DOHH2 (cell line): ENCODE results near the gene ATG9B.

Experiments used
- CTCF ChIP-seq: fragments of 200-600 bp; sonication (generic); IDR thresholded peaks from one replicate; pipeline ENCODE4 v1.5.1; 2014; ENCODE audit warnings: antibody characterized with exemption, mild to moderate bottlenecking, low read depth, low read length; ENCODE audit not compliant: poor library complexity, severe bottlenecking
- EZH2phosphoT487 ChIP-seq: fragments of 200-600 bp; sonication (generic); IDR thresholded peaks from 2 replicates; pipeline ENCODE4 v1.6.1; 2017; ENCODE audit warnings: borderline replicate concordance, mild to moderate bottlenecking, antibody characterized with exemption, low read length, moderate library complexity, mixed read lengths

DNA sequence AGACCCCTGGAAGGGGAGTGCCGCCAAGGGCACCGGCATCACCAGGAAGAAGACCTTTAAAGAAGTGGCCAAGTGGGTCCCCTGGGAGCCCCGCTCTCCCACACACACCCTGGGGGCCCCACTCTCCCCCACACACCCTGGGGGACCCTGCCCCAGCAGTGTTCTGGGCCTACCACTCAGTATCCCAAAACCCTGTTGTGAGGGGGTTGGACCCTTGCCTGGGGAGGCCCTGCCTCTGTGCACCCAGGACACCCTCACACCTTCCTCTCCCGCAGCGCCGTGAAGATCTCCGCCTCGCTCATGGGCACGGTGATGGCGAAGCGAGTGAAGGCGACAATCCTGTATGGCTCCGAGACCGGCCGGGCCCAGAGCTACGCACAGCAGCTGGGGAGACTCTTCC lies 22.7 kb downstream of the ATG9B start:
- TF ChIP-seq CTCF (no peak), EZH2phosphoT487 (no peak)
